ENCODE measurements around the gene AP2B1. TPM values are rescaled to one million over a fixed set of nuclear protein-coding genes. Genes with fewer than 3 reads are reported as not detected.

Gene AP2B1
- total RNA-seq, 3 donors from 2014 or later, result 127 to 177 (median 153) TPM

DNA sequence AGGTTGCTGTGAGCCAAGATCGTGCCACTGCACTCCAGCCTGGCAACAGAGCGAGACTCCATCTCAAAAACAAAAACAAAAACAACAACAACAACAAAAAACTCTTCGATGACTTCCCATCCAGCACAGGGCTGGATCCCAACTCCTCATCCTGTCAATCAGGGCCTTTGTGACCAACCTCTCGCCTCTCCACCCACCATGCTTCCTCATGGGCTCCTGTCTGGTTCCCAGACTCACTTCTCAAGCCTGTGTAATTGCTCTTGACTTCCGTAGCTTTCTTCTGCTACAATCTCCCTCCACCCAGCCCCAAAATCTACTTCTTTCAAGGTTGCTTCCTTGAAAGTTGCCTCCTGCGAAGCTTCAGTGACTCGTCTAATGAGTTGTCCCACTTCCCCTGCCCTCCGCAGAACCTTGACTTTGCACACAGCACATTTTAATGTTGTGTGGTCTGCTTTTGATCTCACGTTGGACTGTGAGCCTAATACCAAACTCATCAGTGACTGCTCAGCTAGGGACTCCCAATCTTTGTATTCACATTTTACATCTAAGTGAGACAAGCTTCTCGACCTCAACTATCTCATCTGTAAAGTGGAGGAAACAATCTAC is 143.4 kb downstream of the AP2B1 start:
- DNase-seq, result no peak
- H3K9me3 ChIP-seq, result no peaks in the 10 kb centered on the region
- no peaks in the 10 kb centered on the region for H3K36me3 ChIP-seq (ENCODE audit: low read depth)
- H3K4me1 ChIP-seq (ENCODE audit: low read depth), result peaks cover 8% of the 10 kb centered on the region
- TF ChIP-seq, protein P1, sequence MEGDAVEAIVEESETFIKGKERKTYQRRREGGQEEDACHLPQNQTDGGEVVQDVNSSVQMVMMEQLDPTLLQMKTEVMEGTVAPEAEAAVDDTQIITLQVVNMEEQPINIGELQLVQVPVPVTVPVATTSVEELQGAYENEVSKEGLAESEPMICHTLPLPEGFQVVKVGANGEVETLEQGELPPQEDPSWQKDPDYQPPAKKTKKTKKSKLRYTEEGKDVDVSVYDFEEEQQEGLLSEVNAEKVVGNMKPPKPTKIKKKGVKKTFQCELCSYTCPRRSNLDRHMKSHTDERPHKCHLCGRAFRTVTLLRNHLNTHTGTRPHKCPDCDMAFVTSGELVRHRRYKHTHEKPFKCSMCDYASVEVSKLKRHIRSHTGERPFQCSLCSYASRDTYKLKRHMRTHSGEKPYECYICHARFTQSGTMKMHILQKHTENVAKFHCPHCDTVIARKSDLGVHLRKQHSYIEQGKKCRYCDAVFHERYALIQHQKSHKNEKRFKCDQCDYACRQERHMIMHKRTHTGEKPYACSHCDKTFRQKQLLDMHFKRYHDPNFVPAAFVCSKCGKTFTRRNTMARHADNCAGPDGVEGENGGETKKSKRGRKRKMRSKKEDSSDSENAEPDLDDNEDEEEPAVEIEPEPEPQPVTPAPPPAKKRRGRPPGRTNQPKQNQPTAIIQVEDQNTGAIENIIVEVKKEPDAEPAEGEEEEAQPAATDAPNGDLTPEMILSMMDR (IDR thresholded peaks at IDR 0.05), result no peak
- H3K4me3 ChIP-seq, result no peak overlapping the region
- intact Hi-C loops (cut with DNase I, micrococcal nuclease), result no loop called here
- no peak for ATAC-seq

DNA sequence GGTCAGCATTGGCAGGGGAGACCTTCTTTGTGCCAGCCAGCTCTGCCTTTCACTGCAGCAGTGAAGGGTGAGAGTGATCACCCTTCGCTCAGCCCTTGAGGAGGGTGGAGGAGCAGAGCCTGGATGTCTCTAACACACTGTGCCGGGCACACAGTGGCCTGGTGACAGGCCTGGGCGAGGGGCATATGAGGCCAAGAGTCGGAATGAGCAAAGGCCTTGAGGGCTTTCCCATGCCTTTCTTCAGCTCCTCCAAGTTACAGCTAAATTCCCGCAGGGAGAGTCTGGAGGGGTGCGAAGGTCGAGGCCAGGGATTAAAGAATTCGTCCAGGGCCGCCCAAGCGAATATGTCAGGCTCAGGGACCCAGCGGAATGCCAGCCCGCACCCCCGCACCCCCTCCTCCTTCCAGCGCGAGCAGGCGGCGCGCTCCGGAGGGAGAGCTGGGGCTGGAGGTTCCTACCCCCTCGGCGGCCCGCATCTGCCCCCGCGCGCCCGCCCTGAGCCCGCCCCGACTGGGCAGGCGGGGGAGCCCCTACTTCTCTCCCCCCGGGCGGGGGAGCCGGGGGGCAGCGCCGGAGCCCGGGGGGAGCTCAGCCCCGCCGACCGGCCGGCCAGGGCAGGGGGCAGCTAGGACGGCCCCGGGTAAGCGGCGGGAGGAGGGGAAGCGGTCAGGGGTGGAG is 144.3 kb downstream of the AP2B1 start, which contains the start of gene RASL10B:
TSS of gene RASL10B (plus strand) at position 401 of the 678 bp plus-strand sequence. CDS start 3,546 bp downstream, outside the sequence.
- peaks cover 8% of the 10 kb centered on the region for H3K4me1 ChIP-seq (ENCODE audit: low read depth)
- TF ChIP-seq, protein P1 (IDR thresholded peaks at IDR 0.05), result no peak
- no peaks in the 10 kb centered on the region for H3K9me3 ChIP-seq
- intact Hi-C loops (cut with DNase I, micrococcal nuclease), result no loop called here
- ATAC-seq, result peak; percentile 72
- peak in 2 of 3 donors; percentile 49 to 57 for DNase-seq
- no peaks in the 10 kb centered on the region for H3K36me3 ChIP-seq (ENCODE audit: low read depth)
- peak within 1 kb of the TSS; percentile 19 for H3K4me3 ChIP-seq

DNA sequence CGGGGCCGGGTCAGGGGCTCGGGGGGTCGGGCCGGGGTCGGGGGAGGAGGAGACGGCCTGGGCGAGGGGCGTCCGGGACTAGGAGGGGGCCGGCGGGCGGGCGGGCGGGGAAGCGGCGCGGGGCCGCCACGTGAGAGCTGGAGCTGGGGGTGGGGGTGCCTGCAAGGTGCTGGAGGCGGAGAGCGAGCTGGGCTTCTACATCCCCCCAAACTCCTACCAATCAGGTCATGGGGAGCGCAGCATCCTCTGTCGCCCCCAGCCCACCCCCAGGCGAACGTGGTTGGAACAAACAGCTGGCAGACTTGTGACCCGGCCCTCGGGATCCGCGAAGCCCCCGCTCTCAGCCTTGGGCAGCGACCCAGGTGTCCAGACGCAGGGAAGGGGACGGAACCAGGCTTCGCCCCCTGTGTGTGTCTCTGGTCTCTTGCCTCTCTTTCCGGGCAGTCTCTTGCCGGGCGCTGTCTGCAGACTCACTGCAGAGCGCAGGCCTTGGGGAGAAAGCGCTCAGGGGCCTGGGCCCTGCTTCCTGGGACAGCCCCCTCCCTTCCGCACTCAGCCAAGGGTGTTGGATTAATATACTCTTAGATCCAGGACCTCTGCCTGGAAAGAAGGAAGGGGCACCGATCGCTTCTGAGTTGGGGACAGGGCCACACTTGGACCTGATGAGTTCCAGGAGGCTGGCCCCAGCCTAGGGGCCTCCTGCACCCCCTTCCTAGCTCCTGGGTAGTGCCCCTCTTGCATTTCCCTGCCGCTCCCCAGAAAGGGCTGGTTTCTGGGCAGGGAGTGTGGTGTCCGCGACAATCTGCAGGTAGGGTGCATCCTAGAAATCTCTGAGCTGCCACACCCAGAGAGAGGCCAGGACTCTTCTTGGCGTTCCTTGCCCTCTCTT is 145.0 kb downstream of the AP2B1 start:
- ATAC-seq, result peak; percentile 11

DNA sequence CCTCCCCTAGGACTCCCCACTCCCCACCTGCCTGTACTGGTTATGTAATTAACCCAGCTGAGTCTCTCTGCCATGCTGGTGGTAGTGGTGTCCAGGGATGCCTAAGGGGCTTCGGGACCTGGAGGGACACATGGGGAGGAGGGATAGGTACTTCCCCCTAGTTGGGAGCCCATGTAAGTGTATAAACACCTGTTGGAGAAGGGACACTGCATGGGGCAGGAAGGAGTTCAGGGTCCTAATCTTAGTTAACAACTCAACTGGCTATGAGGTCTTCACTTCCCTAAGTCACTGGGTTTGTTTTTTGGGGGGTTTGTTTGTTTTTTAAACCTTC is 145.6 kb downstream of the AP2B1 start:
- no peak for DNase-seq

More for the DNA sequence above, 145.0 kb downstream of the AP2B1 start:
- TF ChIP-seq, protein P1 (IDR thresholded peaks at IDR 0.05), result no peak
- Histone ChIP-seq H3K36me3 (ENCODE audit: low read depth) (no peaks in the 10 kb centered on the region), H3K4me1 (ENCODE audit: low read depth) (peaks cover 8% of the 10 kb centered on the region), H3K4me3 (no peak overlapping the region), H3K9me3 (no peaks in the 10 kb centered on the region)
- intact Hi-C loops (cut with DNase I, micrococcal nuclease), result no loop called here
- DNase-seq, result no peak

DNA sequence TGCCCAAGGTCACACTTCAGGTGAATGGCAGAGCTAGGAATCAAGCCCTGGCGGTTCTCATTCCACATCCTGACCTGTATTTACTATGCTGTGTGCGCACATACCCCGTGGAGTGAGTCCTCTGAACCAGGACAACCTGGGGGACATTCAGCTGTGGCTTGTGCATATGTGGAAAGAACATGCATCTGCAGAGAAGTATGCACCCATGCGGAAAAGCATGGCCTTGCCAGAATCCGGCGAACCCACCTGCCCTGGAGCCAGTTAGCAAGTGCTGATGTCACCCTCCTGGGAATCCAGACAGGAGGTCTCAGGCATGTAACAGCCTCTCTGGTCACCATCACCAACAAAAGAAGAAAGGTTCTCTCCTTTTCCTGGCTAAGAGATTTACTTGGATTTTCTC is 146.2 kb downstream of the AP2B1 start:
- TF ChIP-seq, protein P1 (IDR thresholded peaks at IDR 0.05), result no peak
- no peak overlapping the region for H3K4me3 ChIP-seq
- no peaks in the 10 kb centered on the region for H3K36me3 ChIP-seq (ENCODE audit: low read depth)
- H3K9me3 ChIP-seq, result no peaks in the 10 kb centered on the region
- H3K4me1 ChIP-seq (ENCODE audit: low read depth), result peaks cover 8% of the 10 kb centered on the region
- intact Hi-C loops (cut with DNase I, micrococcal nuclease), result no loop called here
- DNase-seq, result no peak
- no peak for ATAC-seq

More for the DNA sequence above, 145.6 kb downstream of the AP2B1 start:
- TF ChIP-seq, protein P1 (IDR thresholded peaks at IDR 0.05), result no peak
- H3K4me3 ChIP-seq, result no peak overlapping the region
- ATAC-seq, result no peak
- H3K36me3 ChIP-seq (ENCODE audit: low read depth), result no peaks in the 10 kb centered on the region
- intact Hi-C loops (cut with DNase I, micrococcal nuclease), result no loop called here
- no peaks in the 10 kb centered on the region for H3K9me3 ChIP-seq
- H3K4me1 ChIP-seq (ENCODE audit: low read depth), result peaks cover 8% of the 10 kb centered on the region

All from mucosa of descending colon (tissue), 3 donors.